WI38 (cell line): ENCODE measurements around the gene MRPL34.

Experiments
- H3K4me3 ChIP-seq: 2 replicates; pipeline ENCODE4 v1.5.1; 2011; ENCODE audit warnings: low read depth, mild to moderate bottlenecking, control low read depth, low read length
- CTCF ChIP-seq: IDR thresholded peaks from 2 replicates; pipeline ENCODE4 v1.5.1; 2012; ENCODE audit warnings: low read depth, mild to moderate bottlenecking, control low read depth, low read length

MRPL34 gene

GRCh38 chr19:17296273-17296672 lies 9.4 kb upstream of the MRPL34 start:
- no peak for TF ChIP-seq CTCF
- H3K4me3 ChIP-seq, result no peak overlapping the region

GRCh38 chr19:17296976-17297375 lies 8.7 kb upstream of the MRPL34 start:
- H3K4me3 ChIP-seq, result no peak overlapping the region
- no peak for TF ChIP-seq CTCF

- no peak overlapping the region for H3K4me3 ChIP-seq
- TF ChIP-seq CTCF, result no peak
Observed at GRCh38 chr19:17300992-17301619, 4.6 kb upstream of the MRPL34 start.

- H3K4me3 ChIP-seq, result peak overlapping the region; percentile 69
Observed at GRCh38 chr19:17302391-17303166, 3.1 kb upstream of the MRPL34 start.

GRCh38 chr19:17303167-17303939 lies 2.3 kb upstream of the MRPL34 start, which contains the start of gene ABHD8:
Gene ABHD8 (minus strand): TSS chr19:17303425. CDS start chr19:17301616, 1,809 bp downstream.
- peak within 1 kb of the TSS; percentile 69 for H3K4me3 ChIP-seq
- no peak; the same call in 1 of the 2 replicates for TF ChIP-seq CTCF

More at GRCh38 chr19:17302391-17303166, 3.1 kb upstream of the MRPL34 start:
- no peak for TF ChIP-seq CTCF

- no peak overlapping the region for H3K4me3 ChIP-seq
- TF ChIP-seq CTCF, result no peak
Observed at GRCh38 chr19:17303940-17304267, 1.8 kb upstream of the MRPL34 start.
